ENCODE measurements around the gene EXOSC5.

- TF ChIP-seq CTCF (IDR thresholded peaks at IDR 0.05) = no peak
- no peak for TF ChIP-seq POLR2A (IDR thresholded peaks at IDR 0.05)
- TF ChIP-seq POLR2AphosphoS5 (IDR thresholded peaks at IDR 0.05) = no peak
Measured at GRCh38 chr19:41354343-41354953, 42.7 kb downstream of the EXOSC5 start.
